PFSK-1 (cell line): Measurements from ENCODE around the gene P2RY4.

Source experiments
- FOXP2 ChIP-seq: optimal IDR thresholded peaks from 2 replicates; pipeline ENCODE3; 2011; ENCODE audit warnings: borderline replicate concordance, control low read depth, inconsistent platforms; ENCODE audit not compliant: insufficient read depth; ENCODE audit errors: extremely low read length, extremely low read depth
- POLR2AphosphoS5 ChIP-seq: IDR thresholded peaks from 2 replicates; pipeline ENCODE4 v1.6.1; 2012; ENCODE audit warnings: low read depth, mild to moderate bottlenecking, control low read depth, low read length, moderate library complexity
- SIN3A ChIP-seq: IDR thresholded peaks from 2 replicates; pipeline ENCODE4 v1.6.1; 2012; ENCODE audit warnings: mild to moderate bottlenecking, low read length, moderate library complexity, borderline replicate concordance; ENCODE audit not compliant: insufficient read depth
- TAF1 ChIP-seq: IDR thresholded peaks from 2 replicates; pipeline ENCODE4 v1.6.1; 2012; ENCODE audit warnings: low read length, control low read depth, borderline replicate concordance; ENCODE audit not compliant: insufficient read depth
- TF ChIP-seq, protein P1 (sequence below), 2 experiments: IDR thresholded peaks; 2 replicates each; pipeline versions ENCODE4 v1.6.1 to v1.8.0; 2011 to 2012; ENCODE audit warnings: low read depth in 2 of 2, low read length in 2 of 2, control low read depth in 1 of 2, inconsistent platforms in 1 of 2, mild to moderate bottlenecking in 1 of 2, moderate library complexity in 1 of 2; ENCODE audit not compliant: insufficient read depth in 1 of 2

Gene P2RY4

GRCh38 chrX:70226687-70227086 is 33.3 kb downstream of the P2RY4 start:
- TF ChIP-seq SIN3A (no peak), POLR2AphosphoS5 (no peak), TAF1 (no peak), FOXP2 (no peak)
- TF ChIP-seq, protein P1, sequence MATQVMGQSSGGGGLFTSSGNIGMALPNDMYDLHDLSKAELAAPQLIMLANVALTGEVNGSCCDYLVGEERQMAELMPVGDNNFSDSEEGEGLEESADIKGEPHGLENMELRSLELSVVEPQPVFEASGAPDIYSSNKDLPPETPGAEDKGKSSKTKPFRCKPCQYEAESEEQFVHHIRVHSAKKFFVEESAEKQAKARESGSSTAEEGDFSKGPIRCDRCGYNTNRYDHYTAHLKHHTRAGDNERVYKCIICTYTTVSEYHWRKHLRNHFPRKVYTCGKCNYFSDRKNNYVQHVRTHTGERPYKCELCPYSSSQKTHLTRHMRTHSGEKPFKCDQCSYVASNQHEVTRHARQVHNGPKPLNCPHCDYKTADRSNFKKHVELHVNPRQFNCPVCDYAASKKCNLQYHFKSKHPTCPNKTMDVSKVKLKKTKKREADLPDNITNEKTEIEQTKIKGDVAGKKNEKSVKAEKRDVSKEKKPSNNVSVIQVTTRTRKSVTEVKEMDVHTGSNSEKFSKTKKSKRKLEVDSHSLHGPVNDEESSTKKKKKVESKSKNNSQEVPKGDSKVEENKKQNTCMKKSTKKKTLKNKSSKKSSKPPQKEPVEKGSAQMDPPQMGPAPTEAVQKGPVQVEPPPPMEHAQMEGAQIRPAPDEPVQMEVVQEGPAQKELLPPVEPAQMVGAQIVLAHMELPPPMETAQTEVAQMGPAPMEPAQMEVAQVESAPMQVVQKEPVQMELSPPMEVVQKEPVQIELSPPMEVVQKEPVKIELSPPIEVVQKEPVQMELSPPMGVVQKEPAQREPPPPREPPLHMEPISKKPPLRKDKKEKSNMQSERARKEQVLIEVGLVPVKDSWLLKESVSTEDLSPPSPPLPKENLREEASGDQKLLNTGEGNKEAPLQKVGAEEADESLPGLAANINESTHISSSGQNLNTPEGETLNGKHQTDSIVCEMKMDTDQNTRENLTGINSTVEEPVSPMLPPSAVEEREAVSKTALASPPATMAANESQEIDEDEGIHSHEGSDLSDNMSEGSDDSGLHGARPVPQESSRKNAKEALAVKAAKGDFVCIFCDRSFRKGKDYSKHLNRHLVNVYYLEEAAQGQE (IDR thresholded peaks at IDR 0.05; ENCODE audit: insufficient read depth in 1 of 2, low read depth in 2 of 2, low read length in 2 of 2): no peak

DNA sequence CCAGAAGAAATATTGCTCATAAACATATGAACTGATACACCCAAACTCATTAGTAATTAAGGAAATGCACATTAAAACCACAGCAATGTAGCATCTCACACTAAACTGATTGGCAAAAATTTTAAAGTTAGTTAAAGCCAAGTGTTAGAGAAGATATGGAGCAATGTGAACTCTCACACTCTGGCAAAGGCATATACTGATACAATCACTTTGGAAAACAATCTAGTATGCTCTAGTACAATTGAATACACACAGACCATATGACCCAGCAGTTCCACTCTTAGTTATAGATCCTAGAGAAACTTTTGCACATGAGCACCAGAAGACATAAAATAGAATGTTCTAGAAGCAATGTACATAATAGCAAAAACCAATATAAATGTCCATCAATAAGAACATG is 34.0 kb downstream of the P2RY4 start:
- TF ChIP-seq TAF1 (no peak), FOXP2 (no peak), SIN3A (no peak), POLR2AphosphoS5 (no peak)
- TF ChIP-seq, protein P1 (IDR thresholded peaks at IDR 0.05; ENCODE audit: insufficient read depth in 1 of 2, low read depth in 2 of 2, low read length in 2 of 2): no peak

DNA sequence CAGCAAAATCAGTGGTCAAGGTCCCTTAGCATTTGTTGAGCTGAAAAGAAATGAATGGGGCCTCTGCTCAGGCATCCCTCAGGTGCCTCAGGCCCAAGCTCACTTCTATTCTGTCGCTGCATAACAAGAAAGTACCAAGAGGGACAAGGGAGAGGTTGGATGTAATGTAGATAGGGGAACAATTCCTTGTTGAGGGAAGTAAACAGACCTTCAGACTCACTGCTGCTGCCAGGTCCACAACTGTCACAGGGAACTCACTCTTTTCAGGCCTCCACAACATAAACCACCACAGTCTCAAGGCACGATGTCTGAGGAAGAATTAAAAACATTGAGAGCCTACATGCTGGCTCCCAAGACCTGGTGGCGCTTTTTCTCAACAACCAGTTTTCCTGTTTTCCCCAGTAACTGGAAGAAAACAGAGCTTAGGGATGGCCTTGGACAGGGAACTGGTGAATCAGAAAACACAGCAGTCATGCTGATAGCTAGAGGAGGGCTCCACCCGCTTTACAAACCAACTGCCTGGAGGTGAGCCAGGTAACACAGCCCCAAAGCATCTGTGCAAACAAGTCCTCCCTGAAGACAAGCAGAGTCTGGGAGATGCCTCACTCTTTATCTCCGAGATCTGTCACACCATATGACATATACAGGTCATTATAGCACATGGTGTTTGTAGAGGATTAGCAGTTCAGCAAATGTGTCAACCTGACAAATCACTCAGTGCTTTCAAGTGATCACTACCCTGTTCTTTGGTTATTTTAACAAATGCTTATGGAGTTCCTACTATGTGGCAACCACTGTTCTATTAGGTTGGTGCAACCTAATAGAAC is 39.9 kb downstream of the P2RY4 start:
- TF ChIP-seq, protein P1 (IDR thresholded peaks at IDR 0.05; ENCODE audit: insufficient read depth in 1 of 2, low read depth in 2 of 2, low read length in 2 of 2): no peak
- TF ChIP-seq POLR2AphosphoS5: no peak

- TF ChIP-seq, protein P1 (IDR thresholded peaks at IDR 0.05; ENCODE audit: insufficient read depth in 1 of 2, low read depth in 2 of 2, low read length in 2 of 2): no peak
- no peak for TF ChIP-seq SIN3A
- no peak for TF ChIP-seq POLR2AphosphoS5
- no peak for TF ChIP-seq FOXP2
- no peak for TF ChIP-seq TAF1
These were observed 51.5 kb downstream of the P2RY4 start for GRCh38 chrX:70208479-70208878.
